Tibial nerve (tissue), 4 donors: ENCODE results near the gene MDN1.

ENCODE experiments used
- CTCF ChIP-seq, 5 experiments: fragments of 200-600 bp in 3 of 5; fragments of 450-650 bp in 2 of 5; sonication (generic) in 3 of 5; IDR thresholded peaks; one replicate each; pipeline ENCODE4 v1.5.1; 2016 to 2019; ENCODE audit warnings: antibody characterized with exemption in 5 of 5, mild to moderate bottlenecking in 3 of 5, moderate library complexity in 2 of 5
- EP300 ChIP-seq, 2 donors: sonication (generic); formaldehyde crosslinking; IDR thresholded peaks; one replicate each; pipeline ENCODE4 v1.6.1; 2017; ENCODE audit warnings: antibody characterized with exemption in 2 of 2, mild to moderate bottlenecking in 1 of 2
- POLR2A ChIP-seq, 2 donors: fragments of 450-650 bp; IDR thresholded peaks; one replicate each; pipeline ENCODE4 v1.6.1; 2017; ENCODE audit warnings: antibody characterized with exemption in 2 of 2, mild to moderate bottlenecking in 2 of 2, moderate library complexity in 2 of 2

GRCh38 chr6:89793586-89793985, 26.0 kb downstream of the MDN1 start:
- TF ChIP-seq CTCF (IDR thresholded peaks at IDR 0.05) (no peak), POLR2A (IDR thresholded peaks at IDR 0.05) (no peak), EP300 (IDR thresholded peaks at IDR 0.05) (no peak)
